Activated CD4-positive, alpha-beta T cell treated with anti-CD3 and anti-CD28 coated beads for 36 hours (primary cell): Measurements from ENCODE around the gene NFE2L1. TPM values are rescaled to one million over a fixed set of nuclear protein-coding genes. Genes with fewer than 3 reads are reported as not detected.

ENCODE experiments used
- ATAC-seq: fragments of 200-7000 bp; cut with Tn5 transposase; one replicate; pipeline ENCODE4 v1.10.0; 2021; ENCODE audit warnings: mild to moderate bottlenecking, moderate library complexity
- CTCF ChIA-PET: fragments of 350-600 bp; sonication (Branson Sonifier 250); formaldehyde crosslinking; loops from one replicate; lab custom pipeline; 2021; ENCODE audit warnings: antibody characterized with exemption; lab: Charles Lee
- POLR2A ChIA-PET: fragments of 350-600 bp; sonication (Branson Sonifier 250); formaldehyde crosslinking; loops from one replicate; lab custom pipeline; 2021; ENCODE audit warnings: antibody characterized with exemption, inconsistent platforms; lab: Charles Lee
- DNase-seq: peaks from one replicate; pipeline ENCODE4 v3.0.0-alpha.2; 2020
- H3K27ac Mint-ChIP-seq: one replicate; pipeline ENCODE4 v1.8.0; 2021; ENCODE audit warnings: mixed read lengths
- H3K27me3 Mint-ChIP-seq: one replicate; pipeline ENCODE4 v1.8.0; 2021; ENCODE audit warnings: mixed read lengths
- H3K36me3 Mint-ChIP-seq: one replicate; pipeline ENCODE4 v1.8.0; 2021; ENCODE audit warnings: low read depth, mixed read lengths
- H3K4me1 Mint-ChIP-seq: one replicate; pipeline ENCODE4 v1.8.0; 2021; ENCODE audit warnings: mixed read lengths
- H3K4me3 Mint-ChIP-seq: one replicate; pipeline ENCODE4 v1.8.0; 2021; ENCODE audit warnings: mild to moderate bottlenecking, moderate library complexity, mixed read lengths
- H3K9me3 Mint-ChIP-seq: one replicate; pipeline ENCODE4 v1.8.0; 2021; ENCODE audit warnings: low read depth, mixed read lengths
- intact Hi-C, 2 experiments: fragments of 100-400 bp; cut with DNase I in 1 of 2; cut with micrococcal nuclease in 1 of 2; formaldehyde crosslinking; loops; one replicate each; pipeline versions ENCODE4 v1.14.2 to v1.15.1; 2022 to 2024; cut with DNase I, micrococcal nuclease
- total RNA-seq, 2 experiments: library from RNA; stranded (reverse); gene quantifications; one replicate each; pipeline ENCODE4 v1.2.3, GENCODE V29; 2021

NFE2L1 gene
- total RNA-seq, 2 experiments from 2014 or later: 100 to 127 TPM

DNA sequence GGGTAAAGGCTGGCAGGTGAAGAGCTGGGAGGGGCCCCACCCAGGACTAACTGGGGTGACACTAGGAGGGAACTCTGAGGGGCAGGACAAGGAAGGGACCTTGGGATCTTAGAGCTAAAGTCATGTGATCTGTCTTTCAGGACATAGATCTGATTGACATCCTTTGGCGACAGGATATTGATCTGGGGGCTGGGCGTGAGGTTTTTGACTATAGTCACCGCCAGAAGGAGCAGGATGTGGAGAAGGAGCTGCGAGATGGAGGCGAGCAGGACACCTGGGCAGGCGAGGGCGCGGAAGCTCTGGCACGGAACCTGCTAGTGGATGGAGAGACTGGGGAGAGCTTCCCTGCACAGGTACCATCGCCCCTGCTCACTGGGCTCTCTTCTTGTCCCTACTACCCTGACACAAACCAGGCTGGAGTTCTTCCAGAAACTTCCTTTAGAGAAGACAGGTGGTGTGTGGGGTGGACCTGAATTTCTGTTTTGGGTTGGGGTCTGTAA is 8.1 kb downstream of the NFE2L1 start:
- Mint-ChIP-seq H3K4me3 (peak overlapping the region; percentile 48), H3K36me3 (peaks cover 76% of the 10 kb centered on the region), H3K27ac (peak overlapping the region; percentile 99), H3K9me3 (no peaks in the 10 kb centered on the region), H3K27me3 (no peaks in the 10 kb centered on the region), H3K4me1 (peaks cover 45% of the 10 kb centered on the region)
- ChIA-PET POLR2A (interaction anchor here (0.6 to 0.9 kb wide), 2 partner anchors 9 to 407 kb away, joined by 3 read pairs; partner anchors contain the start of gene KPNB1), CTCF (interaction anchor here (0.6 to 5.1 kb wide), 9 partner anchors 9 to 975 kb away, joined by 3 to 21 read pairs (median 4); no protein-coding TSS in a partner anchor)
- no peak for ATAC-seq
- DNase-seq: no peak
- intact Hi-C loops: no loop called here

DNA sequence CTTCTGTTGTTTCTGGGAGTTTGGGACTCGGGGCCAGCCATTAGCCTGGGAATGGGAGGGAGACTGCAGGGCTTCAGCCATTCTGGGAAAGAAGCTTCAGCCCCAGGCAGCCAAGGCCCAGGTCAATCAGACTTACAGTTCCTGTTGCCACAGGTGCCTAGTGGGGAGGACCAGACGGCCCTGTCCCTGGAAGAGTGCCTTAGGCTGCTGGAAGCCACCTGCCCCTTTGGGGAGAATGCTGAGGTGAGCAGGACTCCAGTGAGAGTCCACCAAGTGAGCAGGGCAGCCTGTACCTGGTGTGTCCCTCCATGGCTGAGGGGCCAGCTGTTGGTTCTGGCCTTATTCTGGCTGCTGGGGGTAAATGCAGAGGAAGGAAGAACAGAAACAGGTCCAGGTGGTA is 8.7 kb downstream of the NFE2L1 start:
- intact Hi-C loops: no loop called here
- Mint-ChIP-seq H3K4me1 (peaks cover 40% of the 10 kb centered on the region), H3K27me3 (no peaks in the 10 kb centered on the region), H3K4me3 (peak overlapping the region; percentile 48), H3K27ac (peak overlapping the region; percentile 99), H3K9me3 (no peaks in the 10 kb centered on the region), H3K36me3 (peaks cover 75% of the 10 kb centered on the region)
- ChIA-PET POLR2A (interaction anchor here (0.6 kb wide), 1 partner anchor 407 kb away, joined by 3 read pairs; the partner anchor contains the start of gene KPNB1), CTCF (interaction anchor here (0.6 to 5.1 kb wide), 7 partner anchors 11 to 974 kb away, joined by 3 to 21 read pairs (median 5); no protein-coding TSS in a partner anchor)
- ATAC-seq (no peak), DNase-seq (no peak)

DNA sequence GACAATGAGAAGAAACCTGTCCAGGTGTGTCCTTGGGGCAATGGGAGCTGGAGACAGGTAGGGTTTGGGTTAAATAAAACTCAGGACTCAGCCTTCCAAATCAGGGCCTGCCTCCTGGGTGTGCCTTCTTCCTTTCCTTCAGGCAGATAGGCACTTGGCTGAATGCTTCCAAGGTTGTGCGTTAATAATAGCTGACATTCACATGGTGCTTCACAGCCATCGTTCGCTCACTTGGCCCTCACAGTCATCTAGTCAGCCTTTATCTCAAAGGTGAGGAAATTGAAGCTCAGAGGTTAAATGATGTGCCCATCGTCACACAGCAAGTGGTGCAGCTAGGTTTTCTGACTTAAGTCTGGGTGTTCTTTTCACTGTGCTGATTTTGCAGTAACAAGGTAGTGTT is 9.5 kb downstream of the NFE2L1 start:
- intact Hi-C loops: no loop called here
- DNase-seq (no peak), ATAC-seq (no peak)
- peak overlapping the region; percentile 99 for H3K27ac Mint-ChIP-seq
- H3K9me3 Mint-ChIP-seq: no peaks in the 10 kb centered on the region
- CTCF ChIA-PET: interaction anchor here (1.0 to 5.1 kb wide), 7 partner anchors 11 to 111 kb away, joined by 3 to 21 read pairs (median 4); no protein-coding TSS in a partner anchor
- peaks cover 32% of the 10 kb centered on the region for H3K4me1 Mint-ChIP-seq
- no peaks in the 10 kb centered on the region for H3K27me3 Mint-ChIP-seq
- no peak overlapping the region for H3K4me3 Mint-ChIP-seq
- peaks cover 73% of the 10 kb centered on the region for H3K36me3 Mint-ChIP-seq
- POLR2A ChIA-PET: interaction anchor here (2.4 kb wide), 1 partner anchor 9 kb away, joined by 11 read pairs; the partner anchor contains the start of gene NFE2L1

DNA sequence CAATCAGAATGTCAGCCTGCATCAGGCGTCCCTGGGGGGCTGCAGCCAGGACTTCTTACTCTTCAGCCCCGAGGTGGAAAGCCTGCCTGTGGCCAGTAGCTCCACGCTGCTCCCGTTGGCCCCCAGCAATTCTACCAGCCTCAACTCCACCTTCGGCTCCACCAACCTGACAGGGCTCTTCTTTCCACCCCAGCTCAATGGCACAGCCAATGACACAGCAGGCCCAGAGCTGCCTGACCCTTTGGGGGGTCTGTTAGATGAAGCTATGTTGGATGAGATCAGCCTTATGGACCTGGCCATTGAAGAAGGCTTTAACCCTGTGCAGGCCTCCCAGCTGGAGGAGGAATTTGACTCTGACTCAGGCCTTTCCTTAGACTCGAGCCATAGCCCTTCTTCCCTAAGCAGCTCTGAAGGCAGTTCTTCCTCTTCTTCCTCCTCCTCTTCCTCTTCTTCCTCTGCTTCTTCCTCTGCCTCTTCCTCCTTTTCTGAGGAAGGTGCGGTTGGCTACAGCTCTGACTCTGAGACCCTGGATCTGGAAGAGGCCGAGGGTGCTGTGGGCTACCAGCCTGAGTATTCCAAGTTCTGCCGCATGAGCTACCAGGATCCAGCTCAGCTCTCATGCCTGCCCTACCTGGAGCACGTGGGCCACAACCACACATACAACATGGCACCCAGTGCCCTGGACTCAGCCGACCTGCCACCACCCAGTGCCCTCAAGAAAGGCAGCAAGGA is 10.4 kb downstream of the NFE2L1 start:
- H3K9me3 Mint-ChIP-seq: no peaks in the 10 kb centered on the region
- CTCF ChIA-PET: interaction anchor here (0.9 to 5.1 kb wide), 7 partner anchors 9 to 80 kb away, joined by 3 to 21 read pairs (median 7); no protein-coding TSS in a partner anchor
- H3K27ac Mint-ChIP-seq: peak overlapping the region; percentile 68
- no peak for DNase-seq
- no peaks in the 10 kb centered on the region for H3K27me3 Mint-ChIP-seq
- POLR2A ChIA-PET: interaction anchor here (0.6 to 2.4 kb wide), 2 partner anchors 10 to 37 kb away, joined by 3 to 11 read pairs; partner anchors contain the start of gene NFE2L1
- peaks cover 69% of the 10 kb centered on the region for H3K36me3 Mint-ChIP-seq
- intact Hi-C loops: no loop called here
- ATAC-seq: no peak
- no peak overlapping the region for H3K4me3 Mint-ChIP-seq
- H3K4me1 Mint-ChIP-seq: peaks cover 25% of the 10 kb centered on the region

DNA sequence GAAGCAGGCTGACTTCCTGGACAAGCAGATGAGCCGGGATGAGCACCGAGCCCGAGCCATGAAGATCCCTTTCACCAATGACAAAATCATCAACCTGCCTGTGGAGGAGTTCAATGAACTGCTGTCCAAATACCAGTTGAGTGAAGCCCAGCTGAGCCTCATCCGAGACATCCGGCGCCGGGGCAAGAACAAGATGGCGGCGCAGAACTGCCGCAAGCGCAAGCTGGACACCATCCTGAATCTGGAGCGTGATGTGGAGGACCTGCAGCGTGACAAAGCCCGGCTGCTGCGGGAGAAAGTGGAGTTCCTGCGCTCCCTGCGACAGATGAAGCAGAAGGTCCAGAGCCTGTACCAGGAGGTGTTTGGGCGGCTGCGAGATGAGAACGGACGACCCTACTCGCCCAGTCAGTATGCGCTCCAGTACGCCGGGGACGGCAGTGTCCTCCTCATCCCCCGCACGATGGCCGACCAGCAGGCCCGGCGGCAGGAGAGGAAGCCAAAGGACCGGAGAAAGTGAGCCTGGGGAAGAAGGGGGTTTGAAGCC is 11.0 kb downstream of the NFE2L1 start:
- DNase-seq (no peak), ATAC-seq (no peak)
- intact Hi-C loops: no loop called here
- CTCF ChIA-PET: interaction anchor here (1.9 to 5.1 kb wide), 4 partner anchors 10 to 33 kb away, joined by 5 to 21 read pairs (median 13); no protein-coding TSS in a partner anchor
- no peaks in the 10 kb centered on the region for H3K9me3 Mint-ChIP-seq
- peaks cover 20% of the 10 kb centered on the region for H3K4me1 Mint-ChIP-seq
- peak overlapping the region; percentile 68 for H3K27ac Mint-ChIP-seq
- peaks cover 71% of the 10 kb centered on the region for H3K36me3 Mint-ChIP-seq
- no peaks in the 10 kb centered on the region for H3K27me3 Mint-ChIP-seq
- no peak overlapping the region for H3K4me3 Mint-ChIP-seq
- POLR2A ChIA-PET: interaction anchor here (2.4 kb wide), 1 partner anchor 10 kb away, joined by 11 read pairs; the partner anchor contains the start of gene NFE2L1

DNA sequence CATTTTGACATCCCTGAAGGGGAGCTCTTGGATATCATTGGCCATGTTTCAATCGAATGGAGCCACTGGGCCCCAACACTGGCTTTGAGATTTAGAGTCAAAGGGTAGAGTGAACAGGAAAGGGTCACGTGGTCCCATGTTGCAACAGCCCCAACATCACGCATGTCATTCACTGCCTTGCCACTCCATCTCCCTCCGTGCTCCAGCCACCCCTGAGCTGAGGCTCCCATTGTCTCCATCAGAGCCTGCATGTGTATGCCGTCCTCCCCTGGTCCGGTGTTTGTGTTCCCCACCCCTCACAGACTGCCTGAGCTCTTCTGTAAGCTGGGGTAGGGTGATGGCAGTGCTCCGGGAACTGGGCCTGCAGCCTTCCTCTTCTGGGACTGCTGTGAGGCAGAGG is 12.1 kb downstream of the NFE2L1 start:
- H3K27ac Mint-ChIP-seq: peak overlapping the region; percentile 49
- POLR2A ChIA-PET: interaction anchor here (1.1 kb wide), 1 partner anchor 12 kb away, joined by 4 read pairs; the partner anchor contains the start of gene NFE2L1
- ATAC-seq (no peak), DNase-seq (no peak)
- peaks cover 18% of the 10 kb centered on the region for H3K4me1 Mint-ChIP-seq
- H3K4me3 Mint-ChIP-seq: no peak overlapping the region
- intact Hi-C loops: no loop called here
- no peaks in the 10 kb centered on the region for H3K27me3 Mint-ChIP-seq
- CTCF ChIA-PET: interaction anchor here (1.0 to 2.3 kb wide), 4 partner anchors 8 to 19 kb away, joined by 3 to 10 read pairs (median 4); no protein-coding TSS in a partner anchor
- peaks cover 77% of the 10 kb centered on the region for H3K36me3 Mint-ChIP-seq
- no peaks in the 10 kb centered on the region for H3K9me3 Mint-ChIP-seq

DNA sequence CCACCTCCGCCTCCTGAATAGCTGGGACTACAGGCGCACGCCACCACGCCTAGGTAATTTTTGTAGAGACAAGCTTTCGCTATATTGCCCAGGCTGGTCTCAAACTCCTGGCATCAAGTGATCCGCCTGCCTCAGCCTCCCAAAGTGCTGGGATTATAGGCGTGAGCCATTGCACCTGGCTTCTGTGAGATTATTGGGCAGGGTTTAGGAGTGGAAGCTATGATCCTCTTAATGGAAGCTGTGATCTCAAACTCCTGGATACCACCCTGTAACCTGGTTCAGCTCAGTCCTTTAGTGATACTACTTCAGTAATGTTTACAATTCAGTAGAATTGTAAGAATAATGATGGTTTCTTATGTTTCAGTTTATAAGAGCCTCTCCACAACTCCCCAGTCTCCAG is 14.1 kb downstream of the NFE2L1 start:
- intact Hi-C loops: no loop called here
- H3K9me3 Mint-ChIP-seq: no peaks in the 10 kb centered on the region
- H3K36me3 Mint-ChIP-seq: peaks cover 68% of the 10 kb centered on the region
- no peaks in the 10 kb centered on the region for H3K27me3 Mint-ChIP-seq
- DNase-seq: no peak
- H3K27ac Mint-ChIP-seq: peak overlapping the region; percentile 42
- CTCF ChIA-PET: interaction anchor here (1.0 to 2.0 kb wide), 3 partner anchors 18 to 37 kb away, joined by 3 to 5 read pairs (median 4); no protein-coding TSS in a partner anchor
- peaks cover 2% of the 10 kb centered on the region for H3K4me1 Mint-ChIP-seq
- H3K4me3 Mint-ChIP-seq: no peak overlapping the region
- ATAC-seq: no peak
- POLR2A ChIA-PET: no interaction called here

DNA sequence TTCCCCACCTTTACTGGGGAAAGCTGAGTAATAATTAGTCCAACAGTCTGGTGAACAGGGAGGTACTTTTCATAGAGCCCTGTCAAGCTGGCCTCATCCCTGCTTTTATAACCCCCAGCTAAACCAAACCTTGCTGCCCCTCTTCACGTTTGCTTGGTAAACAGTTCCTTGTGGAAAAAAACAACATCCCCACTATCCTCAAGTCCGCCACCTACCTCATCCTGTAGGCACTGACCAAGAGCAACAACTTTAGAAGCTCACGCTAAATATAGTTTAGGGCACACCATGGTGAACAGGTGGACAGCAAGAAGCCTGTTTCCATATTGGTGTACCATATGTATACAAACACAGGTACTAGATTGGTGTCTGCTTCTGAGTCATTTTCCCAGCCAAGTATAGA is 16.5 kb downstream of the NFE2L1 start:
- Mint-ChIP-seq H3K27ac (peak overlapping the region; percentile 34), H3K9me3 (no peaks in the 10 kb centered on the region), H3K27me3 (no peaks in the 10 kb centered on the region), H3K4me1 (peaks cover 2% of the 10 kb centered on the region), H3K36me3 (peaks cover 52% of the 10 kb centered on the region), H3K4me3 (no peak overlapping the region)
- POLR2A ChIA-PET: no interaction called here
- DNase-seq: no peak
- ATAC-seq: no peak
- intact Hi-C loops: no loop called here
- CTCF ChIA-PET: interaction anchor here (0.5 to 1.6 kb wide), 5 partner anchors 17 to 47 kb away, joined by 3 to 9 read pairs (median 3); no protein-coding TSS in a partner anchor

DNA sequence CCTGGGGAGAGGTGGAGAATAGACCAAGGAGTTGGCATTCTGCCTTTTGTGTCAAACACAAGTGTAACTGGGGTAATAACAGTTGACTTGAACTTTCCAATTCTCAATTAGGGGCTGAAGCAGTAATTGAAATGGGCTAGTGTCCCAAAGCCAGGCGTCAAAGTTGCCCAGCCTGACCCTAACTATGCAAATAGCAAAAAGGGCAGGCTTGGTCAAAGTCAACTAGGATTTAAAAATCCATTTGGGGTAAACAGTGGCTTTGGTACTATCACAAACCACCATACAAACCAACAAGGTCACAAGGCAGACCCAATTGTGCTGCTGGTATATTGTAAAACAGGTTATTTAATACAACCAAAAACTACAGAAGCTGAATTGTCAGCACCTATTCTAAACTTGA is 18.0 kb downstream of the NFE2L1 start:
- Mint-ChIP-seq H3K27me3 (no peaks in the 10 kb centered on the region), H3K4me3 (no peak overlapping the region), H3K4me1 (peaks cover 2% of the 10 kb centered on the region), H3K27ac (no peak overlapping the region), H3K36me3 (peaks cover 44% of the 10 kb centered on the region), H3K9me3 (no peaks in the 10 kb centered on the region)
- POLR2A ChIA-PET: interaction anchor here (0.6 kb wide), 1 partner anchor 51 kb away, joined by 3 read pairs; no protein-coding TSS in a partner anchor
- CTCF ChIA-PET: interaction anchor here (1.0 to 4.4 kb wide), 5 partner anchors 13 to 67 kb away, joined by 3 to 33 read pairs (median 5); no protein-coding TSS in a partner anchor
- DNase-seq (no peak), ATAC-seq (no peak)
- intact Hi-C loops: no loop called here

DNA sequence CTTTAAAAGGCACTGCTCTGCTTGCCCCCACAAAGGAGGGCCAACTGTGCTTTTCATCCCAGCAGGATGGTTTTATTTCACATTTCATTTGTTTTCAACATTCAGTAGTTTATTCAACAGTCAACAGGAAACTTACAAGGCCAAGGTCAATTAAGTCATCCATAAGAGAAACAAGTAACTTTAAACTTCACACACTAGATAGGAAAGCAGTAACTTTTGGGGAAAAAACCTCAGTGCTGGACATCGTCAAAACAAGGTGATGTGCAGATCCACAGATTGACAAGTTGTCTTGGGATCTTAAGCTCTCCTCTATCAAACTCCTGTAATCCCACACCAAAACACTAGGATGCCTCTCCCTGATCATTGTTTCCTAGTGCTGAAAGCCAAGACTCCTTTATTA is 18.5 kb downstream of the NFE2L1 start:
- ATAC-seq (no peak), DNase-seq (no peak)
- Mint-ChIP-seq H3K27me3 (no peaks in the 10 kb centered on the region), H3K36me3 (peaks cover 44% of the 10 kb centered on the region), H3K4me1 (peaks cover 2% of the 10 kb centered on the region), H3K4me3 (no peak overlapping the region), H3K27ac (peak overlapping the region; percentile 38), H3K9me3 (no peaks in the 10 kb centered on the region)
- ChIA-PET POLR2A (interaction anchor here (0.6 kb wide), 1 partner anchor 51 kb away, joined by 3 read pairs; no protein-coding TSS in a partner anchor), CTCF (interaction anchor here (1.0 to 4.4 kb wide), 6 partner anchors 8 to 67 kb away, joined by 3 to 33 read pairs (median 5); no protein-coding TSS in a partner anchor)
- intact Hi-C loops: no loop called here

DNA sequence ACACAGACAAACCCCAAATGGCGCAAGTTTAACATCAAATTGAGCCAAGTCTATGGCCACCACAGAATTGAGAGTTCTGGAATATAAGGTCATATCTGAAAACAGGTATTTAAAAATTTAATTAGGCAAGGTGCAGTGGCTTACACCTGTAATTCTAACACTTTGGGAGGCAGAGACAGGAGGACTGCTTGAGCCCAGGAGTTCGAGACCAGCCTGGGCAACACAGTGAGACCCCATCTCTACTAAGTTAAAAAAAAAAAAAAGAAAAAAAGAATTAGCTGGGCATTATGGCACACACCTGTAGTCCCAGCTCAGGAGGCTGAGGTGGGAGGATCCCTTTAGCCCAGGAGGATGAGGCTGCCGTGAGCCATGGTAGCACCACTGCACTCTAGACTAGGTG is 19.1 kb downstream of the NFE2L1 start:
- POLR2A ChIA-PET: no interaction called here
- intact Hi-C loops: no loop called here
- DNase-seq (no peak), ATAC-seq (no peak)
- Mint-ChIP-seq H3K27ac (no peak overlapping the region), H3K4me3 (no peak overlapping the region), H3K27me3 (no peaks in the 10 kb centered on the region), H3K9me3 (no peaks in the 10 kb centered on the region), H3K36me3 (peaks cover 44% of the 10 kb centered on the region), H3K4me1 (peaks cover 2% of the 10 kb centered on the region)
- CTCF ChIA-PET: interaction anchor here (0.7 to 4.4 kb wide), 9 partner anchors 9 to 119 kb away, joined by 3 to 33 read pairs (median 6); no protein-coding TSS in a partner anchor
